Breast epithelium (tissue), 4 donors: ENCODE measurements around the gene ACTR3. TPM values are rescaled to one million over a fixed set of nuclear protein-coding genes. Genes with fewer than 3 reads are reported as not detected.

Source experiments
- DNase-seq, 2 donors: peaks; one replicate each; pipeline ENCODE4 v3.0.0-alpha.2; 2019; ENCODE audit warnings: low spot score in 2 of 2
- H3K27ac ChIP-seq, 2 donors: fragments of 200-600 bp; sonication (generic) in 1 of 2; one replicate each; pipeline ENCODE4 v1.5.1; 2016 to 2019; ENCODE audit warnings: mild to moderate bottlenecking in 1 of 2
- H3K27me3 ChIP-seq, 2 donors: fragments of 200-600 bp; sonication (generic) in 1 of 2; one replicate each; pipeline versions ENCODE4 v1.5.1 to v1.6.0; 2017 to 2019; ENCODE audit warnings: control low read depth in 1 of 2, mild to moderate bottlenecking in 1 of 2
- H3K36me3 ChIP-seq: fragments of 200-600 bp; one replicate; pipeline ENCODE4 v1.5.1; 2019
- H3K4me1 ChIP-seq, 2 donors: fragments of 200-600 bp; sonication (generic); one replicate each; pipeline ENCODE4 v1.5.1; 2016 to 2019; ENCODE audit warnings: control low read depth in 1 of 2
- H3K4me3 ChIP-seq, 3 donors: fragments of 200-600 bp; sonication (generic); 1 replicate in 2 of 3; 2 replicates in 1 of 3; pipeline ENCODE4 v1.5.1; 2016 to 2019; ENCODE audit warnings: mild to moderate bottlenecking in 3 of 3, moderate library complexity in 2 of 3
- H3K9me3 ChIP-seq, 2 donors: fragments of 200-600 bp; sonication (generic) in 1 of 2; one replicate each; pipeline ENCODE4 v1.5.1; 2016 to 2019; ENCODE audit warnings: control low read depth in 1 of 2
- POLR2A ChIP-seq: fragments of 450-650 bp; IDR thresholded peaks from one replicate; pipeline ENCODE4 v1.6.1; 2016; ENCODE audit warnings: antibody characterized with exemption, mild to moderate bottlenecking, moderate library complexity
- POLR2AphosphoS5 ChIP-seq, 3 donors: sonication (generic); formaldehyde crosslinking; IDR thresholded peaks; one replicate each; pipeline ENCODE4 v1.6.1; 2017; ENCODE audit warnings: antibody characterized with exemption in 3 of 3
- intact Hi-C: fragments of 100-400 bp; cut with DNase I; formaldehyde crosslinking; loops from one replicate; pipeline ENCODE4 v1.15.1; 2023; ENCODE audit warnings: low total_unique reads
- total RNA-seq, 3 donors: library from RNA; depleted of rRNA; stranded (reverse); fragments of >200 nt; gene quantifications; one replicate each; pipeline ENCODE4 v1.1.0, GENCODE V29; 2016
- TF ChIP-seq, protein P1 (sequence below), 3 donors: fragments of 450-650 bp; IDR thresholded peaks; one replicate each; pipeline ENCODE4 v1.5.1; 2016 to 2017; ENCODE audit warnings: antibody characterized with exemption in 3 of 3, mild to moderate bottlenecking in 3 of 3, moderate library complexity in 3 of 3

ACTR3 gene
- total RNA-seq, 3 donors from 2014 or later = 98.4 to 150 (median 117) TPM

DNA sequence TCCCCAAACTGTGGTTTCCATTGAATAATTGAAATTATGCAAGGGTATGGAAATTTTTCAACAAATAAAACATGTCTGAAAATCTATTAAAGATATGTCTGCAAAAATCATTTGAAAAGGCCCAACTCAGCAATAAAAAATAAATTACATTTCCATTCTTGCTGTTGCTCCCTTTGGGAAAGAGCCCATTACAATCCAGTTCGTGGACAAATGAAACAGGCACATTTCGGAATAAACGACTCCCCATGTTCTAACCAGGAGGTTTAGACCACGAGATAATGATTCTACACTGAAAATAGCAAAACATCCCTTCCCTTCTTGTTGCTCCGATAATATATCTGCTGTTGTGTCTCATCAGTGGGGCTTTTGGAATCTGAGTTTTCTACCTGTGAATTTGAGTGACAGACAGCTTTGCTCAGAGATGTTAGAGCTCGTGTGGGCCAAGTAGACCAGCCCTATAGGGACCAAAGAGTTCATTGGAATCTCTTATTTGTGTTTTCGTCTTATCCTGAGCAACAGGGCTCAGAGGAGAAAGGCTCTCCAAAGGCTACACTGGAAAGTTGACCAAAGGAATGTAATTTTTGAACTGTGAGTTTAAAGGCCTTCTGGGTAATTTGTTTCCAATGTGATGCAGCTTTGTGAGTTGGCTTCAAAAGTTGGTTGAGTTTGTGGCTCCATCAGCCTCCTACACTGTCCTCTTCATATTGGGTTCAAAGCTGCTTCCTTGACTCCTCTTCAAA, 119.5 kb downstream of the ACTR3 start:
- intact Hi-C loops = no loop called here
- no peaks in the 10 kb centered on the region for H3K4me1 ChIP-seq
- no peak for DNase-seq
- no peak overlapping the region for H3K27ac ChIP-seq
- H3K36me3 ChIP-seq = no peaks in the 10 kb centered on the region
- no peaks in the 10 kb centered on the region for H3K9me3 ChIP-seq
- TF ChIP-seq POLR2A (no peak), POLR2AphosphoS5 (IDR thresholded peaks at IDR 0.05) (no peak)
- TF ChIP-seq, protein P1, sequence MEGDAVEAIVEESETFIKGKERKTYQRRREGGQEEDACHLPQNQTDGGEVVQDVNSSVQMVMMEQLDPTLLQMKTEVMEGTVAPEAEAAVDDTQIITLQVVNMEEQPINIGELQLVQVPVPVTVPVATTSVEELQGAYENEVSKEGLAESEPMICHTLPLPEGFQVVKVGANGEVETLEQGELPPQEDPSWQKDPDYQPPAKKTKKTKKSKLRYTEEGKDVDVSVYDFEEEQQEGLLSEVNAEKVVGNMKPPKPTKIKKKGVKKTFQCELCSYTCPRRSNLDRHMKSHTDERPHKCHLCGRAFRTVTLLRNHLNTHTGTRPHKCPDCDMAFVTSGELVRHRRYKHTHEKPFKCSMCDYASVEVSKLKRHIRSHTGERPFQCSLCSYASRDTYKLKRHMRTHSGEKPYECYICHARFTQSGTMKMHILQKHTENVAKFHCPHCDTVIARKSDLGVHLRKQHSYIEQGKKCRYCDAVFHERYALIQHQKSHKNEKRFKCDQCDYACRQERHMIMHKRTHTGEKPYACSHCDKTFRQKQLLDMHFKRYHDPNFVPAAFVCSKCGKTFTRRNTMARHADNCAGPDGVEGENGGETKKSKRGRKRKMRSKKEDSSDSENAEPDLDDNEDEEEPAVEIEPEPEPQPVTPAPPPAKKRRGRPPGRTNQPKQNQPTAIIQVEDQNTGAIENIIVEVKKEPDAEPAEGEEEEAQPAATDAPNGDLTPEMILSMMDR (IDR thresholded peaks at IDR 0.05) = no peak
- H3K4me3 ChIP-seq = no peak overlapping the region
- no peaks in the 10 kb centered on the region for H3K27me3 ChIP-seq

DNA sequence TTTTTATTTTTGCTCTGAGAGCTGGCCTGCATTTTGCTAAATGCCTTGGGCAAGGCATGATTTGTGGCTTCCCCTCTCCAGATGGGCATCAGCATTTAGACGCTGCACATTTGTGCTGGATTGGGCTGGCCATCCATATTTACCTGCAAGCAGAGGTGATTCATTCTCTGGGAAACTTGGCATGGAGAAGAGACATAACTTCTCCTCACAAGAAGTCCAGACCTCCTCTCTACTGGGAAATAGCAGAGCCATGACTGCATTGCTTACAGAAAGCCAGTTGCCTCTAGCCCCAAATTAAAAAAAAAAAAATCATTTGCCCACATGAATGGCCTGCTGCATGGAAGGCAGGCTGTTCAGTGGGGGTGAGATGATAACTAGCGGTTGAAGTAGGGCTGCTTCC, 120.1 kb downstream of the ACTR3 start:
- TF ChIP-seq, protein P1 (IDR thresholded peaks at IDR 0.05) = no peak
- no peaks in the 10 kb centered on the region for H3K9me3 ChIP-seq
- H3K36me3 ChIP-seq = no peaks in the 10 kb centered on the region
- no peak for DNase-seq
- no peak overlapping the region for H3K27ac ChIP-seq
- no peak overlapping the region for H3K4me3 ChIP-seq
- intact Hi-C loops = no loop called here
- H3K27me3 ChIP-seq = no peaks in the 10 kb centered on the region
- H3K4me1 ChIP-seq = no peaks in the 10 kb centered on the region

DNA sequence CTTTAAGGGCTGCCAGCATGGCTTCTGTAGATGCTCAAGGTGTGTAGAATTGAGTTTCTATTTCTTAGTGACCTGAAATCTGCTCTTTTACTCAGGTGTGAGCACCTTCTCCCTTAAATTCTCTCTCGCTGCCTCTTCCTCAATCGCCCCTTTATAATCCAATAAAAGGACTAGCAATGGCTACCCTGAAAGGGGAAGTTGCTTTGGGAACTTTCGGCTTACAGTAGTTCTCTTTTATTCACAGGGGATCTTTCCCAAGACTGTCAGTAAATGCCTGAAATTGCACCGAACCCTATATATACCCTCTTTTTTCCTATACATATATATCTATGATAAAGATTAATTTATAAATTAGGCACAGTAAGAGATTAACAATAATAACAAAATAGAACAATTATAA, 121.8 kb downstream of the ACTR3 start:
- Histone ChIP-seq H3K36me3 (no peaks in the 10 kb centered on the region), H3K9me3 (no peaks in the 10 kb centered on the region), H3K27ac (no peak overlapping the region), H3K4me1 (no peaks in the 10 kb centered on the region), H3K4me3 (no peak overlapping the region), H3K27me3 (no peaks in the 10 kb centered on the region)
- TF ChIP-seq POLR2A (no peak), POLR2AphosphoS5 (IDR thresholded peaks at IDR 0.05) (no peak)
- TF ChIP-seq, protein P1 (IDR thresholded peaks at IDR 0.05) = no peak
- no peak for DNase-seq
- intact Hi-C loops = no loop called here

Other genes starting within 250 kb of the ACTR3 start
- gene SLC35F5, start 133.4 kb upstream of the ACTR3 start, total RNA-seq = 100 to 1,000 TPM in 1 of 3 donors, 10 to 100 TPM in 2; 77.8 to 135 (median 96.7) TPM